Skeletal muscle tissue (tissue), 4 donors: ENCODE measurements around the gene LRIF1. TPM values are rescaled to one million over a fixed set of nuclear protein-coding genes. Genes with fewer than 3 reads are reported as not detected.

ENCODE experiments used
- H3K27ac ChIP-seq: one replicate; pipeline ENCODE4 v1.7.0; 2013; ENCODE audit warnings: mild to moderate bottlenecking, low read depth, low read length, inconsistent platforms
- H3K27me3 ChIP-seq, 3 donors: one replicate each; pipeline ENCODE4 v1.7.0; 2013; ENCODE audit warnings: low read length in 3 of 3; ENCODE audit not compliant: control insufficient read depth in 3 of 3, insufficient read depth in 3 of 3
- H3K36me3 ChIP-seq, 3 donors: one replicate each; pipeline ENCODE4 v1.7.0; 2013; ENCODE audit warnings: low read length in 3 of 3; ENCODE audit not compliant: control insufficient read depth in 3 of 3, insufficient read depth in 3 of 3
- H3K4me1 ChIP-seq, 3 donors: one replicate each; pipeline ENCODE4 v1.7.0; 2013; ENCODE audit warnings: low read length in 3 of 3, mild to moderate bottlenecking in 3 of 3; ENCODE audit not compliant: control insufficient read depth in 3 of 3, insufficient read depth in 3 of 3
- H3K4me3 ChIP-seq, 3 donors: one replicate each; pipeline ENCODE4 v1.7.0; 2013; ENCODE audit warnings: low read length in 3 of 3
- H3K9ac ChIP-seq, 3 donors: one replicate each; pipeline ENCODE4 v1.7.0; 2013; ENCODE audit warnings: low read length in 3 of 3, mild to moderate bottlenecking in 3 of 3, moderate library complexity in 2 of 3, low read depth in 1 of 3
- H3K9me3 ChIP-seq, 3 donors: one replicate each; pipeline ENCODE4 v1.7.0; 2013; ENCODE audit warnings: low read length in 3 of 3; ENCODE audit not compliant: control insufficient read depth in 3 of 3
- total RNA-seq: library from RNA; depleted of rRNA; stranded (reverse); fragments of >200 nt; gene quantifications from one replicate; pipeline ENCODE4 v1.2.3, GENCODE V29; 2014
- donor health status: Osteomylitis.

The LRIF1 gene
- total RNA-seq, 1 donor from 2014 or later = 3.7 TPM

- Histone ChIP-seq H3K27me3 (no peaks in the 10 kb centered on the region), H3K36me3 (no peaks in the 10 kb centered on the region), H3K27ac (no peak overlapping the region), H3K4me1 (no peaks in the 10 kb centered on the region), H3K9me3 (no peaks in the 10 kb centered on the region), H3K9ac (no peak overlapping the region), H3K4me3 (no peak overlapping the region)
Observed at GRCh38 chr1:110899458-110899843, 64.3 kb downstream of the LRIF1 start.

GRCh38 chr1:110898734-110899457, 64.8 kb downstream of the LRIF1 start:
- H3K36me3 ChIP-seq = peaks cover 0 to 2% (median 0%) of the 10 kb centered on the region in 3 donors

DNA sequence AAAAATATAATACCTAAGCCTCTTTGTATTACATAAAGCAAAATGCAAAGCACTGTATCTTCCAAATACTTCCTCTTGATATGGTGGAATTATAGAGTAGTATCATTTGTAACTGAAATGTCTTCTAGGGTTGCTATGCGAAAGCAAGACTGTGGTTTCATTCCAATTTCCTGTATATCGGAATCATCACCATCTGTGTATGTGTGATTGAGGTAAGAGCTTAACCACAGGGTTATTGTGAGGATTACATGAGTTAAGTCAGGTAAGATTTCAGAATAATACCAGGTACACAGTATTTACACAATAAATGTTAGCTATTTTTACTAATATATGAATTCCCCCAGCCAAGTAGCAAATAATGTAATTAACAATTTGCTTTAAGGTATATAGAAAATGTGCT, 66.0 kb downstream of the LRIF1 start:
- Histone ChIP-seq H3K27me3 (no peaks in the 10 kb centered on the region), H3K27ac (no peak overlapping the region), H3K9ac (no peak overlapping the region), H3K4me1 (no peaks in the 10 kb centered on the region), H3K36me3 (peaks cover 0 to 2% (median 0%) of the 10 kb centered on the region in 3 donors), H3K9me3 (no peaks in the 10 kb centered on the region), H3K4me3 (no peak overlapping the region)

More at GRCh38 chr1:110898734-110899457, 64.8 kb downstream of the LRIF1 start:
- H3K4me3 ChIP-seq = no peak overlapping the region
- no peak overlapping the region for H3K27ac ChIP-seq
- no peak overlapping the region for H3K9ac ChIP-seq
- no peaks in the 10 kb centered on the region for H3K4me1 ChIP-seq
- no peaks in the 10 kb centered on the region for H3K27me3 ChIP-seq
- no peaks in the 10 kb centered on the region for H3K9me3 ChIP-seq

Other genes starting within 250 kb of the LRIF1 start
- gene CD53, start 90.8 kb downstream of the LRIF1 start, total RNA-seq = 19.8 TPM
- gene DRAM2, start 176.2 kb upstream of the LRIF1 start, total RNA-seq = 38.1 TPM
- gene CEPT1, start 176.3 kb upstream of the LRIF1 start, total RNA-seq = 54.3 TPM
- gene DENND2D, start 236.7 kb upstream of the LRIF1 start, total RNA-seq = 3.7 TPM